Right lobe of liver (tissue), 4 donors: ENCODE measurements around the gene SLC10A1.

ENCODE experiments used
- POLR2A ChIP-seq: fragments of 450-650 bp; IDR thresholded peaks from one replicate; pipeline ENCODE4 v1.6.1; 2017; ENCODE audit warnings: antibody characterized with exemption, mild to moderate bottlenecking
- TF ChIP-seq, protein P1 (sequence below), 4 donors: fragments of 200-600 bp in 3 of 4; fragments of 450-650 bp in 1 of 4; IDR thresholded peaks; one replicate each; pipeline versions ENCODE4 v1.5.1 to v1.8.0; 2016 to 2022; ENCODE audit warnings: antibody characterized with exemption in 4 of 4, mild to moderate bottlenecking in 2 of 4
- donor health status: DM: no; HTN: no; CAD: no.
- donor health status: DM: no; HTN: no; CAD: no.
- donor health status: DM: no; HTN: yes; CAD: no.

DNA sequence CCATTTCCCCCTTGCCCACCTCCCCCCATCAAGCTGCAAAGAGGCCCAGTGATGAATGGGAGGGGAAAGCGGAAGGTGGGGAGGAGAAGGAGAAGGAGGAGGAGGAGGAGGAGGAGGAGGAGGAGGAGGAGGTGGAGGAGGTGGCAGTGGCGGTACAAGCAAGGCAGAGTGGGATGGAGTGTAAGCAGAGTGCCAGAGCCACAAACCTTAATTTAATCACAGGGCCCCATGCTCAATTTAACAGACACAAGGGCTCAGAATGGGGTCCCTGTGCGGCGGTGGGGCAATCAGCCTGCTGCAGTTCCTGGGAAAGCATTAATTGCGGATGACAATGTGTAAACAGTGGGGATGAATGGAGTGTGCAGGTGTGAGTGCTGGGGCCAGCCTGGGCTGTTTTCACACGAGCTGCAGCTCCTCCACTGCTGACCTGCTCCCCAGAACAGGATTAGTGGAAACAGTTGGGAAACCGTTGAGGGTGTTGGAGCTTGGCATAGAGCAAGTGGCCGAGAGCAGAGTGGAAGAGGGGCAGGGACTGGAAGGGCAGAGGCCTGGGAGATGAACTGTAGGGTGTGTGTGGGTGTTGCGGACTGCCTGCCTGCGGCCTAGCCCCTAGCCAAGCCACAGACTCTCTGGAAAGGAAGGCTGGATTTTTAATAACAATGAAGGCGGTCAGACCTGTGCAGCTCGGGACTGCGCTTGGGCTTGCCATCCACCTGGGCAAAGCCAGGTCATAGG, 45.8 kb upstream of the SLC10A1 start:
- TF ChIP-seq, protein P1, sequence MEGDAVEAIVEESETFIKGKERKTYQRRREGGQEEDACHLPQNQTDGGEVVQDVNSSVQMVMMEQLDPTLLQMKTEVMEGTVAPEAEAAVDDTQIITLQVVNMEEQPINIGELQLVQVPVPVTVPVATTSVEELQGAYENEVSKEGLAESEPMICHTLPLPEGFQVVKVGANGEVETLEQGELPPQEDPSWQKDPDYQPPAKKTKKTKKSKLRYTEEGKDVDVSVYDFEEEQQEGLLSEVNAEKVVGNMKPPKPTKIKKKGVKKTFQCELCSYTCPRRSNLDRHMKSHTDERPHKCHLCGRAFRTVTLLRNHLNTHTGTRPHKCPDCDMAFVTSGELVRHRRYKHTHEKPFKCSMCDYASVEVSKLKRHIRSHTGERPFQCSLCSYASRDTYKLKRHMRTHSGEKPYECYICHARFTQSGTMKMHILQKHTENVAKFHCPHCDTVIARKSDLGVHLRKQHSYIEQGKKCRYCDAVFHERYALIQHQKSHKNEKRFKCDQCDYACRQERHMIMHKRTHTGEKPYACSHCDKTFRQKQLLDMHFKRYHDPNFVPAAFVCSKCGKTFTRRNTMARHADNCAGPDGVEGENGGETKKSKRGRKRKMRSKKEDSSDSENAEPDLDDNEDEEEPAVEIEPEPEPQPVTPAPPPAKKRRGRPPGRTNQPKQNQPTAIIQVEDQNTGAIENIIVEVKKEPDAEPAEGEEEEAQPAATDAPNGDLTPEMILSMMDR (IDR thresholded peaks at IDR 0.05): no peak
- TF ChIP-seq POLR2A: no peak
